H1 (cell line): Measurements from ENCODE around the gene KLHL35. TPM values are rescaled to one million over a fixed set of nuclear protein-coding genes. Genes with fewer than 3 reads are reported as not detected.
A peak's percentile ranks its signal among the peaks of the same experiment; 100 is the strongest.

ENCODE experiments used
- CHD1 ChIP-seq: IDR thresholded peaks from 2 replicates; pipeline ENCODE4 v1.6.1; 2012; ENCODE audit warnings: low read depth, low read length, improper control_type of control experiment
- NRF1 ChIP-seq: IDR thresholded peaks from 2 replicates; pipeline ENCODE4 v1.6.1; 2011; ENCODE audit warnings: mild to moderate bottlenecking, low read depth, low read length, improper control_type of control experiment
- SAP30 ChIP-seq: fragments of 300-600 bp; sonication (generic); IDR thresholded peaks from 2 replicates; pipeline ENCODE4 v1.7.1; 2012; ENCODE audit warnings: low read length, moderate library complexity, mild to moderate bottlenecking, inconsistent platforms; ENCODE audit not compliant: insufficient read depth, insufficient replicate concordance
- TAF1 ChIP-seq: IDR thresholded peaks from 2 replicates; pipeline ENCODE4 v1.6.1; 2011; ENCODE audit warnings: mild to moderate bottlenecking, low read depth, low read length
- TAF7 ChIP-seq: optimal IDR thresholded peaks from 2 replicates; pipeline ENCODE3; 2011; ENCODE audit warnings: low read depth, mild to moderate bottlenecking, inconsistent platforms, low read length, moderate library complexity, borderline replicate concordance
- polyA plus RNA-seq, 7 experiments: library from polyadenylated mRNA; depleted of rRNA in 3 of 7; stranded (reverse) in 5 of 7; unstranded in 2 of 7; fragments of >200 nt in 5 of 7; fragments of 200-250 nt in 2 of 7; gene quantifications; 1 replicate in 5 of 7; 2 replicates in 1 of 7; 4 replicates in 1 of 7; pipeline versions ENCODE4 v1.2.1 to v1.2.3, GENCODE V29; 2011 to 2013; ENCODE audit warnings: missing spikeins in 2 of 7, mixed read lengths in 2 of 7
- total RNA-seq: library from RNA; stranded (reverse); fragmentation: NEBNext Ultra II Directional; extraction: Animal tissue kit (Norgen Biotek cat#: 25700); gene quantifications from 2 replicates; pipeline ENCODE4 v1.2.1, GENCODE V29; 2021
- TF ChIP-seq, protein P1 (sequence below): fragments of 300-600 bp; sonication (generic); IDR thresholded peaks from 2 replicates; pipeline ENCODE4 v1.7.1; 2012; ENCODE audit warnings: low read length, moderate library complexity, mild to moderate bottlenecking, inconsistent platforms; ENCODE audit not compliant: insufficient replicate concordance
- TF ChIP-seq, protein P2 (sequence below), 3 experiments: IDR thresholded peaks; 1 replicate in 2 of 3; 2 replicates in 1 of 3; pipeline versions ENCODE4 v1.5.1 to v1.6.1; 2011; ENCODE audit warnings: low read length in 3 of 3, mild to moderate bottlenecking in 3 of 3, inconsistent platforms in 2 of 3, low read depth in 1 of 3, moderate library complexity in 1 of 3; ENCODE audit not compliant: insufficient read depth in 1 of 3; ENCODE audit errors: control extremely low read depth in 1 of 3

Gene KLHL35
- total and polyA plus RNA-seq, 2 of the 8 experiments (the other 6 are each of a cell fraction or from before 2014, with no cell fraction given) = 0.35 to 0.41 TPM

DNA sequence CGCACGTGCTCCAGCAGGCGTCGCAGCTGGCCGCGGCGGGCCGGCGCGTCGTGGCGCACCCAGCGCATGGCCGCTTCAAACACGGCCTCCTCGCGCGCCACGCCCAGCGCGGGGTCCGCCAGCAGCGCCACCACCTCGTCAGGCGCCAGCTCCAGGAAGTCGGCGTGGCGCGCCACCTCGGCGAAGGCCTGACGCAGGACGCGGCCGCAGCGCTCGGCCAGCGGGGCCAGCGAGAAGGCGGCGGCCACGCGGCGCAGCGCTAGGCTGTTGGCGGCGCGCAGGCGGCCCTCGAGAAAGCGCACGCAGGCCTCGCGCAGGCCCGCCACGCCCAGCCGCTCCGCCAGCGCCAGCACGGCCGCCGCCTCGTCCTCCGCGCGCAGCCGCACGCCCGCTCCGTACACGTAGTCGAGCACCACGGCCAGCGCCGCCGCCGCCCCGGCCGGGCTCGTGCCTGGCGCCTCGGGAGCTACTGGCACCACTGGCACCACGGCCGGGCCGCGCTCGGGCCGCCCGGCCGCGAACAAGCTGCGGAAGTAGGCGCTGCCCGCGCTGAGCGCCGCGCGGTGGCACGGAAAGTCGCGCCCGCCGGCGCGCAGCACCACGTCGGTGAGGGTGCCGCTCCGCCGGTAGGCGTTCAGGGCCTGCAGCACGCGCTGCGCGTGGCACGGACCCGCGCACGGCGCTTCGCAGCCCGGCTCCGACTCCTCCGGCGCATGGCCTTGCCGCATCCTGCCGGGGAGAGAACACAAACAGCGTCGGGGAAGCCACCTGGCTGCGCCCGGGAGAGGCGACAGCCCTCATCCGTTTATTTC lies 2.9 kb downstream of the KLHL35 start (continued):
- TF ChIP-seq TAF7 (no peak), TAF1 (no peak), NRF1 (0 out of 2 replicates have a peak, but pooled peaks have one; percentile 24), CHD1 (no peak), SAP30 (no peak)
- TF ChIP-seq, protein P1, sequence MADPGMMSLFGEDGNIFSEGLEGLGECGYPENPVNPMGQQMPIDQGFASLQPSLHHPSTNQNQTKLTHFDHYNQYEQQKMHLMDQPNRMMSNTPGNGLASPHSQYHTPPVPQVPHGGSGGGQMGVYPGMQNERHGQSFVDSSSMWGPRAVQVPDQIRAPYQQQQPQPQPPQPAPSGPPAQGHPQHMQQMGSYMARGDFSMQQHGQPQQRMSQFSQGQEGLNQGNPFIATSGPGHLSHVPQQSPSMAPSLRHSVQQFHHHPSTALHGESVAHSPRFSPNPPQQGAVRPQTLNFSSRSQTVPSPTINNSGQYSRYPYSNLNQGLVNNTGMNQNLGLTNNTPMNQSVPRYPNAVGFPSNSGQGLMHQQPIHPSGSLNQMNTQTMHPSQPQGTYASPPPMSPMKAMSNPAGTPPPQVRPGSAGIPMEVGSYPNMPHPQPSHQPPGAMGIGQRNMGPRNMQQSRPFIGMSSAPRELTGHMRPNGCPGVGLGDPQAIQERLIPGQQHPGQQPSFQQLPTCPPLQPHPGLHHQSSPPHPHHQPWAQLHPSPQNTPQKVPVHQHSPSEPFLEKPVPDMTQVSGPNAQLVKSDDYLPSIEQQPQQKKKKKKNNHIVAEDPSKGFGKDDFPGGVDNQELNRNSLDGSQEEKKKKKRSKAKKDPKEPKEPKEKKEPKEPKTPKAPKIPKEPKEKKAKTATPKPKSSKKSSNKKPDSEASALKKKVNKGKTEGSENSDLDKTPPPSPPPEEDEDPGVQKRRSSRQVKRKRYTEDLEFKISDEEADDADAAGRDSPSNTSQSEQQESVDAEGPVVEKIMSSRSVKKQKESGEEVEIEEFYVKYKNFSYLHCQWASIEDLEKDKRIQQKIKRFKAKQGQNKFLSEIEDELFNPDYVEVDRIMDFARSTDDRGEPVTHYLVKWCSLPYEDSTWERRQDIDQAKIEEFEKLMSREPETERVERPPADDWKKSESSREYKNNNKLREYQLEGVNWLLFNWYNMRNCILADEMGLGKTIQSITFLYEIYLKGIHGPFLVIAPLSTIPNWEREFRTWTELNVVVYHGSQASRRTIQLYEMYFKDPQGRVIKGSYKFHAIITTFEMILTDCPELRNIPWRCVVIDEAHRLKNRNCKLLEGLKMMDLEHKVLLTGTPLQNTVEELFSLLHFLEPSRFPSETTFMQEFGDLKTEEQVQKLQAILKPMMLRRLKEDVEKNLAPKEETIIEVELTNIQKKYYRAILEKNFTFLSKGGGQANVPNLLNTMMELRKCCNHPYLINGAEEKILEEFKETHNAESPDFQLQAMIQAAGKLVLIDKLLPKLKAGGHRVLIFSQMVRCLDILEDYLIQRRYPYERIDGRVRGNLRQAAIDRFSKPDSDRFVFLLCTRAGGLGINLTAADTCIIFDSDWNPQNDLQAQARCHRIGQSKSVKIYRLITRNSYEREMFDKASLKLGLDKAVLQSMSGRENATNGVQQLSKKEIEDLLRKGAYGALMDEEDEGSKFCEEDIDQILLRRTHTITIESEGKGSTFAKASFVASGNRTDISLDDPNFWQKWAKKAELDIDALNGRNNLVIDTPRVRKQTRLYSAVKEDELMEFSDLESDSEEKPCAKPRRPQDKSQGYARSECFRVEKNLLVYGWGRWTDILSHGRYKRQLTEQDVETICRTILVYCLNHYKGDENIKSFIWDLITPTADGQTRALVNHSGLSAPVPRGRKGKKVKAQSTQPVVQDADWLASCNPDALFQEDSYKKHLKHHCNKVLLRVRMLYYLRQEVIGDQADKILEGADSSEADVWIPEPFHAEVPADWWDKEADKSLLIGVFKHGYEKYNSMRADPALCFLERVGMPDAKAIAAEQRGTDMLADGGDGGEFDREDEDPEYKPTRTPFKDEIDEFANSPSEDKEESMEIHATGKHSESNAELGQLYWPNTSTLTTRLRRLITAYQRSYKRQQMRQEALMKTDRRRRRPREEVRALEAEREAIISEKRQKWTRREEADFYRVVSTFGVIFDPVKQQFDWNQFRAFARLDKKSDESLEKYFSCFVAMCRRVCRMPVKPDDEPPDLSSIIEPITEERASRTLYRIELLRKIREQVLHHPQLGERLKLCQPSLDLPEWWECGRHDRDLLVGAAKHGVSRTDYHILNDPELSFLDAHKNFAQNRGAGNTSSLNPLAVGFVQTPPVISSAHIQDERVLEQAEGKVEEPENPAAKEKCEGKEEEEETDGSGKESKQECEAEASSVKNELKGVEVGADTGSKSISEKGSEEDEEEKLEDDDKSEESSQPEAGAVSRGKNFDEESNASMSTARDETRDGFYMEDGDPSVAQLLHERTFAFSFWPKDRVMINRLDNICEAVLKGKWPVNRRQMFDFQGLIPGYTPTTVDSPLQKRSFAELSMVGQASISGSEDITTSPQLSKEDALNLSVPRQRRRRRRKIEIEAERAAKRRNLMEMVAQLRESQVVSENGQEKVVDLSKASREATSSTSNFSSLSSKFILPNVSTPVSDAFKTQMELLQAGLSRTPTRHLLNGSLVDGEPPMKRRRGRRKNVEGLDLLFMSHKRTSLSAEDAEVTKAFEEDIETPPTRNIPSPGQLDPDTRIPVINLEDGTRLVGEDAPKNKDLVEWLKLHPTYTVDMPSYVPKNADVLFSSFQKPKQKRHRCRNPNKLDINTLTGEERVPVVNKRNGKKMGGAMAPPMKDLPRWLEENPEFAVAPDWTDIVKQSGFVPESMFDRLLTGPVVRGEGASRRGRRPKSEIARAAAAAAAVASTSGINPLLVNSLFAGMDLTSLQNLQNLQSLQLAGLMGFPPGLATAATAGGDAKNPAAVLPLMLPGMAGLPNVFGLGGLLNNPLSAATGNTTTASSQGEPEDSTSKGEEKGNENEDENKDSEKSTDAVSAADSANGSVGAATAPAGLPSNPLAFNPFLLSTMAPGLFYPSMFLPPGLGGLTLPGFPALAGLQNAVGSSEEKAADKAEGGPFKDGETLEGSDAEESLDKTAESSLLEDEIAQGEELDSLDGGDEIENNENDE = no peak
- TF ChIP-seq, protein P2, sequence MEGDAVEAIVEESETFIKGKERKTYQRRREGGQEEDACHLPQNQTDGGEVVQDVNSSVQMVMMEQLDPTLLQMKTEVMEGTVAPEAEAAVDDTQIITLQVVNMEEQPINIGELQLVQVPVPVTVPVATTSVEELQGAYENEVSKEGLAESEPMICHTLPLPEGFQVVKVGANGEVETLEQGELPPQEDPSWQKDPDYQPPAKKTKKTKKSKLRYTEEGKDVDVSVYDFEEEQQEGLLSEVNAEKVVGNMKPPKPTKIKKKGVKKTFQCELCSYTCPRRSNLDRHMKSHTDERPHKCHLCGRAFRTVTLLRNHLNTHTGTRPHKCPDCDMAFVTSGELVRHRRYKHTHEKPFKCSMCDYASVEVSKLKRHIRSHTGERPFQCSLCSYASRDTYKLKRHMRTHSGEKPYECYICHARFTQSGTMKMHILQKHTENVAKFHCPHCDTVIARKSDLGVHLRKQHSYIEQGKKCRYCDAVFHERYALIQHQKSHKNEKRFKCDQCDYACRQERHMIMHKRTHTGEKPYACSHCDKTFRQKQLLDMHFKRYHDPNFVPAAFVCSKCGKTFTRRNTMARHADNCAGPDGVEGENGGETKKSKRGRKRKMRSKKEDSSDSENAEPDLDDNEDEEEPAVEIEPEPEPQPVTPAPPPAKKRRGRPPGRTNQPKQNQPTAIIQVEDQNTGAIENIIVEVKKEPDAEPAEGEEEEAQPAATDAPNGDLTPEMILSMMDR (IDR thresholded peaks at IDR 0.05; ENCODE audit: control extremely low read depth in 1 of 3, insufficient read depth in 1 of 3, low read depth in 1 of 3, low read length in 3 of 3) = peak in 1 of 3 experiments; percentile 2; a peak in 1 of 4 replicates
